HEK293 (cell line): ENCODE data around the gene GPR146.
"Not testable (repeated sequence)": the region's sequence is repeated elsewhere in the genome, so short reads cannot be mapped to it uniquely, and the experiment has no call there.

Source experiments
- CTCF ChIA-PET: fragments of 350-600 bp; formaldehyde crosslinking; extraction: SDS; loops from one replicate; lab custom pipeline; 2021; ENCODE audit warnings: antibody characterized with exemption; lab: Yijun Ruan, JAX
- POLR2A ChIA-PET: fragments of 300-600 bp; formaldehyde crosslinking; extraction: SDS; loops from one replicate; lab custom pipeline; 2020; ENCODE audit warnings: antibody characterized with exemption, inconsistent platforms; lab: Yijun Ruan, JAX
- H3K27ac ChIP-seq: fragments of 200-500 bp; sonication (Bioruptor generic); 2 replicates; pipeline ENCODE4 v1.5.1; 2014; ENCODE audit warnings: low read depth, low read length, control low read depth, inconsistent platforms; ENCODE audit errors: extremely low read depth
- H3K36me3 ChIP-seq, 2 experiments: fragments of 200-500 bp in 1 of 2; sonication (Bioruptor generic) in 1 of 2; 1 replicate in 1 of 2; 2 replicates in 1 of 2; pipeline ENCODE4 v1.5.1; 2014 to 2017; ENCODE audit warnings: inconsistent platforms in 2 of 2, low read length in 2 of 2; ENCODE audit not compliant: control insufficient read depth in 2 of 2, insufficient read depth in 1 of 2
- H3K4me1 ChIP-seq: fragments of 200-500 bp; sonication (Bioruptor generic); 2 replicates; pipeline ENCODE4 v1.5.1; 2014; ENCODE audit warnings: mild to moderate bottlenecking, low read length, inconsistent platforms; ENCODE audit not compliant: control insufficient read depth, insufficient read depth
- H3K4me3 ChIP-seq: 2 replicates; pipeline ENCODE4 v1.5.1; 2011; ENCODE audit warnings: low read depth, mild to moderate bottlenecking, control low read depth, low read length, moderate library complexity
- H3K9me3 ChIP-seq: fragments of 200-500 bp; sonication (Bioruptor generic); 2 replicates; pipeline ENCODE4 v1.5.1; 2014; ENCODE audit warnings: low read depth, low read length, inconsistent platforms; ENCODE audit not compliant: control insufficient read depth, insufficient read depth
- GLIS1 ChIP-seq: fragments of 450-650 bp; formaldehyde crosslinking; IDR thresholded peaks from 2 replicates; pipeline ENCODE4 v1.5.1; 2016; ENCODE audit warnings: missing biosample characterization, missing genetic modification characterization
- GLIS2 ChIP-seq: fragments of 450-650 bp; formaldehyde crosslinking; IDR thresholded peaks from 2 replicates; pipeline ENCODE4 v1.5.1; 2016; ENCODE audit warnings: missing biosample characterization, missing genetic modification characterization
- RBAK ChIP-seq: fragments of 450-650 bp; formaldehyde crosslinking; IDR thresholded peaks from 2 replicates; pipeline ENCODE4 v1.5.1; 2016; ENCODE audit warnings: missing biosample characterization, missing genetic modification characterization
- ZBTB8A ChIP-seq: fragments of 450-650 bp; formaldehyde crosslinking; IDR thresholded peaks from 2 replicates; pipeline ENCODE4 v1.5.1; 2016; ENCODE audit warnings: missing biosample characterization, missing genetic modification characterization
- ZIC2 ChIP-seq: fragments of 450-650 bp; formaldehyde crosslinking; IDR thresholded peaks from 2 replicates; pipeline ENCODE4 v1.5.1; 2016; ENCODE audit warnings: missing biosample characterization, missing genetic modification characterization
- ZNF146 ChIP-seq: fragments of 450-650 bp; formaldehyde crosslinking; IDR thresholded peaks from 2 replicates; pipeline ENCODE4 v1.5.1; 2016; ENCODE audit warnings: missing biosample characterization, missing genetic modification characterization
- ZNF341 ChIP-seq: fragments of 450-650 bp; formaldehyde crosslinking; IDR thresholded peaks from 2 replicates; pipeline ENCODE4; 2016; ENCODE audit warnings: low read depth, missing biosample characterization, missing genetic modification characterization
- ZNF555 ChIP-seq: fragments of 450-650 bp; formaldehyde crosslinking; conservative IDR thresholded peaks from 2 replicates; pipeline ENCODE4 v1.5.1; 2017; ENCODE audit warnings: missing biosample characterization, mild to moderate bottlenecking, missing genetic modification characterization, inconsistent platforms
- ZNF600 ChIP-seq: fragments of 450-650 bp; formaldehyde crosslinking; IDR thresholded peaks from 2 replicates; pipeline ENCODE4 v1.5.1; 2016; ENCODE audit warnings: missing biosample characterization, missing genetic modification characterization
- ZNF639 ChIP-seq: fragments of 450-650 bp; formaldehyde crosslinking; IDR thresholded peaks from 2 replicates; pipeline ENCODE4 v1.5.1; 2016; ENCODE audit warnings: missing biosample characterization, missing genetic modification characterization
- ZNF777 ChIP-seq: fragments of 450-650 bp; formaldehyde crosslinking; IDR thresholded peaks from 2 replicates; pipeline ENCODE4 v1.5.1; 2017; ENCODE audit warnings: missing biosample characterization, missing genetic modification characterization, borderline replicate concordance
- ZNF830 ChIP-seq: fragments of 450-650 bp; IDR thresholded peaks from 2 replicates; pipeline ENCODE4 v1.5.0; 2018; ENCODE audit warnings: missing biosample characterization, missing genetic modification characterization, low read depth, mild to moderate bottlenecking, moderate library complexity
- TF ChIP-seq, protein P1 (sequence below): fragments of 450-650 bp; IDR thresholded peaks from 2 replicates; pipeline ENCODE4 v1.5.1; 2018; ENCODE audit warnings: missing biosample characterization, missing genetic modification characterization

The GPR146 gene

DNA sequence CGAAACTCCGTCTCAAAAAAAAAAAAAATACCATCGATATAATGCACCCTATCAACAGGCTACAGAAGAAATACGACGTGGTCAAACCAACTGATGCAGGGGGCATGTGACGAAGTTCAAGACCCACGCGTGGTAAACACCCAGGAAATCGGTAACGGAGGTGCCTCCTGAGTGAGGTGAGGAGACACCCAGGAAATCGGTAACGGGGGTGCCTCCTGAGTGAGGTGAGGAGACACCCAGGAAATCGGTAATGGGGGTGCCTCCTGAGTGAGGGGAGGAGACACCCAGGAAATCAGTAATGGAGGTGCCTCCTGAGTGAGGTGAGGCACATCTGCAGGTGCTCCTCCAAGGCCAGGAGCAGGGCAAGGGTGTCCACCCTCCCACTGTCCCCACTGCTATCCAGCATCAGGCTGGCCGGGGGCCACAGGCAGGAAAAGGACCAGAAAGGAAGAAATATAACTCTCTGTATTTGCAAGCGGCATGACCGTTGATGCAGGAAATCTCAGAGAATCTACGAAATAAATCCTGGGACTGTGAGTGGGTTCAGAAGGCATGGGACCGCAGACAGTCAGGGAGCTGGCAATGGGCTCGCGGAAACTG is 10.7 kb upstream of the GPR146 start:
- no peak overlapping the region for H3K27ac ChIP-seq
- no peak for TF ChIP-seq ZNF777 (tag by site-specific recombination)
- no peak for TF ChIP-seq ZNF639 (tag by site-specific recombination)
- no peak for TF ChIP-seq ZNF555 (tag by site-specific recombination)
- no peak for TF ChIP-seq RBAK (tag by site-specific recombination)
- POLR2A ChIA-PET, result no interaction called here
- no peaks in the 10 kb centered on the region for H3K36me3 ChIP-seq
- H3K4me3 ChIP-seq, result no peak overlapping the region
- 0 out of 2 replicates have a peak, but pooled peaks cover 5% of the 10 kb centered on the region for H3K4me1 ChIP-seq
- H3K9me3 ChIP-seq, result no peaks in the 10 kb centered on the region
- CTCF ChIA-PET, result interaction anchor here (0.6 to 1.3 kb wide), 3 partner anchors 11 to 81 kb away, joined by 3 to 6 read pairs (median 5); partner anchors contain the start of gene GPR146

- not testable (repeated sequence) for H3K27ac ChIP-seq, H3K4me1 ChIP-seq, H3K4me3 ChIP-seq, H3K36me3 ChIP-seq, H3K9me3 ChIP-seq
- ChIA-PET CTCF (interaction anchor here (1.3 kb wide), 1 partner anchor 10 kb away, joined by 5 read pairs; the partner anchor contains the start of gene GPR146), POLR2A (interaction anchor here (0.6 kb wide), 1 partner anchor 10 kb away, joined by 8 read pairs; the partner anchor contains the start of gene GPR146)
- TF ChIP-seq ZNF146 (tag by site-specific recombination), result peak; percentile 96
Measured at GRCh38 chr7:1034769-1035168, 9.6 kb upstream of the GPR146 start.

- CTCF ChIA-PET, H3K4me3 ChIP-seq, H3K36me3 ChIP-seq, H3K4me1 ChIP-seq, H3K27ac ChIP-seq, H3K9me3 ChIP-seq, POLR2A ChIA-PET: not testable (repeated sequence)
Measured at GRCh38 chr7:1036164-1036928, 8.0 kb upstream of the GPR146 start.

DNA sequence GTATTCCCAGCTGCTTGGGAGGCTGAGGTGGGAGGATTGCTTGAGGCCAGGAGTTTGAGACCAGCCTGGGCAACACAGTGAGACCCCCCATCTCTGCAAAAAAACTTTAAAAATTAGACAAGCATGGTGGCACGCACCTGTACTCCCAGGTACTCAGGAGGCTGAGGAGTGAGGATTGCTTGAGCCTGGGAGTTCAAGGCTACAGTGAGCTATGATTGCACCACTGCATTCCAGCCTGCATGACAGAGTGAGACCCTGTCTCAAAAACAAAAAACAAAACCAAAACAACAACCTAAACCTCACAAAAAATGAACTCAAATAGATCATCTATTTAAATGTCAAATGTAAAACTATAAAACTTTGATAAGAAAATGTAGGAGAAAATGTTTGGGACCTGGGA is 4.1 kb upstream of the GPR146 start:
- H3K36me3 ChIP-seq, H3K9me3 ChIP-seq, H3K27ac ChIP-seq, POLR2A ChIA-PET, H3K4me1 ChIP-seq, H3K4me3 ChIP-seq: not testable (repeated sequence)
- CTCF ChIA-PET, result interaction anchor here (1.0 to 1.6 kb wide), 2 partner anchors 25 to 47 kb away, joined by 3 to 7 read pairs; no protein-coding TSS in a partner anchor

- CTCF ChIA-PET, result interaction anchor here (0.6 to 1.6 kb wide), 3 partner anchors 25 to 117 kb away, joined by 3 to 7 read pairs (median 3); no protein-coding TSS in a partner anchor
- H3K4me1 ChIP-seq, result peaks cover 6% of the 10 kb centered on the region
- H3K9me3 ChIP-seq, result no peaks in the 10 kb centered on the region
- H3K27ac ChIP-seq, result no peak overlapping the region
- no peaks in the 10 kb centered on the region for H3K36me3 ChIP-seq
- no peak overlapping the region for H3K4me3 ChIP-seq
- POLR2A ChIA-PET, result no interaction called here
- no peak for TF ChIP-seq ZNF830 (tag by site-specific recombination)
- 0 out of 2 replicates have a peak, but pooled peaks have one; percentile 37 for TF ChIP-seq GLIS2 (tag by site-specific recombination)
- 0 out of 2 replicates have a peak, but pooled peaks have one; percentile 36 for TF ChIP-seq ZNF341 (tag by site-specific recombination)
- peak; percentile 90 for TF ChIP-seq ZIC2 (tag by site-specific recombination)
- TF ChIP-seq ZBTB8A, result no peak
- TF ChIP-seq ZNF600 (tag by site-specific recombination), result peak; percentile 74; the same call in 1 of the 2 replicates
- TF ChIP-seq, protein P1, sequence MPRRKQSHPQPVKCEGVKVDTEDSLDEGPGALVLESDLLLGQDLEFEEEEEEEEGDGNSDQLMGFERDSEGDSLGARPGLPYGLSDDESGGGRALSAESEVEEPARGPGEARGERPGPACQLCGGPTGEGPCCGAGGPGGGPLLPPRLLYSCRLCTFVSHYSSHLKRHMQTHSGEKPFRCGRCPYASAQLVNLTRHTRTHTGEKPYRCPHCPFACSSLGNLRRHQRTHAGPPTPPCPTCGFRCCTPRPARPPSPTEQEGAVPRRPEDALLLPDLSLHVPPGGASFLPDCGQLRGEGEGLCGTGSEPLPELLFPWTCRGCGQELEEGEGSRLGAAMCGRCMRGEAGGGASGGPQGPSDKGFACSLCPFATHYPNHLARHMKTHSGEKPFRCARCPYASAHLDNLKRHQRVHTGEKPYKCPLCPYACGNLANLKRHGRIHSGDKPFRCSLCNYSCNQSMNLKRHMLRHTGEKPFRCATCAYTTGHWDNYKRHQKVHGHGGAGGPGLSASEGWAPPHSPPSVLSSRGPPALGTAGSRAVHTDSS (tag by site-specific recombination), result no peak
- peak; percentile 96 for TF ChIP-seq GLIS1 (tag by site-specific recombination)
Measured at GRCh38 chr7:1040790-1041189, 3.6 kb upstream of the GPR146 start.
